IPS-20b (cell line): ENCODE results near the gene DMBX1.
A peak's percentile ranks its signal among the peaks of the same experiment; 100 is the strongest.

ENCODE experiments used
- H3K27ac ChIP-seq: one replicate; pipeline ENCODE4 v1.5.1; 2013; ENCODE audit warnings: low read length
- H3K27me3 ChIP-seq: 2 replicates; pipeline ENCODE4 v1.6.1; 2013; ENCODE audit warnings: mild to moderate bottlenecking, low read length, inconsistent platforms; ENCODE audit not compliant: insufficient read depth
- H3K36me3 ChIP-seq: 2 replicates; pipeline ENCODE4 v1.6.1; 2013; ENCODE audit warnings: low read depth, mild to moderate bottlenecking, inconsistent platforms, low read length, moderate library complexity; ENCODE audit not compliant: insufficient read depth
- H3K4me1 ChIP-seq: 2 replicates; pipeline ENCODE4 v1.6.1; 2013; ENCODE audit warnings: mild to moderate bottlenecking, control low read depth, inconsistent platforms, low read length, moderate library complexity; ENCODE audit not compliant: insufficient read depth
- H3K4me3 ChIP-seq: 2 replicates; pipeline ENCODE4 v1.5.1; 2013; ENCODE audit warnings: mild to moderate bottlenecking, low read length, inconsistent platforms
- H3K9ac ChIP-seq: 2 replicates; pipeline ENCODE4 v1.6.1; 2013; ENCODE audit warnings: low read depth, mild to moderate bottlenecking, inconsistent platforms, low read length, moderate library complexity
- H3K9me3 ChIP-seq: 2 replicates; pipeline ENCODE4 v1.6.1; 2013; ENCODE audit warnings: mild to moderate bottlenecking, low read depth, low read length, inconsistent platforms; ENCODE audit not compliant: insufficient read depth

The DMBX1 gene

GRCh38 chr1:46523496-46524353 is 34.1 kb downstream of the DMBX1 start:
- peaks cover 33% of the 10 kb centered on the region; the same call in 1 of the 2 replicates for H3K4me1 ChIP-seq
- no peaks in the 10 kb centered on the region for H3K36me3 ChIP-seq
- no peak overlapping the region for H3K4me3 ChIP-seq
- no peak overlapping the region for H3K27ac ChIP-seq
- no peak overlapping the region for H3K9ac ChIP-seq
- H3K27me3 ChIP-seq, result peaks cover 88% of the 10 kb centered on the region
- H3K9me3 ChIP-seq, result no peaks in the 10 kb centered on the region

- H3K27me3 ChIP-seq, result peaks cover 94% of the 10 kb centered on the region
- H3K4me3 ChIP-seq, result peak overlapping the region; percentile 43; the same call in 1 of the 2 replicates
- H3K4me1 ChIP-seq, result peaks cover 31% of the 10 kb centered on the region; the same call in 1 of the 2 replicates
- H3K36me3 ChIP-seq, result no peaks in the 10 kb centered on the region
- H3K27ac ChIP-seq, result no peak overlapping the region
- H3K9ac ChIP-seq, result no peak overlapping the region
- no peaks in the 10 kb centered on the region for H3K9me3 ChIP-seq
Measured at GRCh38 chr1:46524843-46525242, 35.2 kb downstream of the DMBX1 start.

- no peak overlapping the region for H3K27ac ChIP-seq
- no peak overlapping the region for H3K9ac ChIP-seq
- H3K27me3 ChIP-seq, result peaks cover 95% of the 10 kb centered on the region
- no peaks in the 10 kb centered on the region for H3K9me3 ChIP-seq
- H3K36me3 ChIP-seq, result no peaks in the 10 kb centered on the region
- peak overlapping the region; percentile 43 for H3K4me3 ChIP-seq
- peaks cover 27% of the 10 kb centered on the region; the same call in 1 of the 2 replicates for H3K4me1 ChIP-seq
Measured at GRCh38 chr1:46525253-46525983, 35.8 kb downstream of the DMBX1 start.

GRCh38 chr1:46526013-46526690 is 36.5 kb downstream of the DMBX1 start:
- Histone ChIP-seq H3K9me3 (no peaks in the 10 kb centered on the region), H3K36me3 (no peaks in the 10 kb centered on the region), H3K27me3 (peaks cover 99% of the 10 kb centered on the region), H3K4me3 (peak overlapping the region; percentile 43), H3K4me1 (peaks cover 26% of the 10 kb centered on the region; the same call in 1 of the 2 replicates), H3K9ac (no peak overlapping the region), H3K27ac (no peak overlapping the region)

GRCh38 chr1:46526691-46527291 is 37.2 kb downstream of the DMBX1 start:
- Histone ChIP-seq H3K4me3 (peak overlapping the region; percentile 43; the same call in 1 of the 2 replicates), H3K9ac (no peak overlapping the region), H3K27ac (no peak overlapping the region), H3K27me3 (peaks cover 100% of the 10 kb centered on the region), H3K9me3 (no peaks in the 10 kb centered on the region), H3K36me3 (no peaks in the 10 kb centered on the region), H3K4me1 (peaks cover 26% of the 10 kb centered on the region; the same call in 1 of the 2 replicates)

GRCh38 chr1:46527474-46528296 is 38.0 kb downstream of the DMBX1 start:
- Histone ChIP-seq H3K4me1 (peaks cover 25% of the 10 kb centered on the region; the same call in 1 of the 2 replicates), H3K27ac (no peak overlapping the region), H3K4me3 (no peak overlapping the region), H3K36me3 (no peaks in the 10 kb centered on the region), H3K27me3 (peaks cover 100% of the 10 kb centered on the region), H3K9ac (no peak overlapping the region), H3K9me3 (no peaks in the 10 kb centered on the region)

GRCh38 chr1:46528297-46528955 is 38.8 kb downstream of the DMBX1 start:
- Histone ChIP-seq H3K36me3 (no peaks in the 10 kb centered on the region), H3K27me3 (peaks cover 98% of the 10 kb centered on the region), H3K27ac (no peak overlapping the region), H3K9me3 (no peaks in the 10 kb centered on the region), H3K4me1 (peaks cover 20% of the 10 kb centered on the region; the same call in 1 of the 2 replicates), H3K4me3 (no peak overlapping the region), H3K9ac (no peak overlapping the region)

GRCh38 chr1:46529031-46529630 is 39.5 kb downstream of the DMBX1 start:
- H3K36me3 ChIP-seq, result no peaks in the 10 kb centered on the region
- H3K27ac ChIP-seq, result no peak overlapping the region
- H3K27me3 ChIP-seq, result peaks cover 98% of the 10 kb centered on the region
- no peak overlapping the region for H3K4me3 ChIP-seq
- H3K9me3 ChIP-seq, result no peaks in the 10 kb centered on the region
- peaks cover 20% of the 10 kb centered on the region; the same call in 1 of the 2 replicates for H3K4me1 ChIP-seq
- H3K9ac ChIP-seq, result no peak overlapping the region

- peaks cover 16% of the 10 kb centered on the region; the same call in 1 of the 2 replicates for H3K4me1 ChIP-seq
- H3K4me3 ChIP-seq, result no peak overlapping the region
- H3K36me3 ChIP-seq, result no peaks in the 10 kb centered on the region
- H3K9ac ChIP-seq, result no peak overlapping the region
- no peak overlapping the region for H3K27ac ChIP-seq
- peaks cover 98% of the 10 kb centered on the region for H3K27me3 ChIP-seq
- H3K9me3 ChIP-seq, result no peaks in the 10 kb centered on the region
Measured at GRCh38 chr1:46530311-46530710, 40.7 kb downstream of the DMBX1 start.

GRCh38 chr1:46530791-46531409 is 41.3 kb downstream of the DMBX1 start:
- Histone ChIP-seq H3K9ac (no peak overlapping the region), H3K36me3 (no peaks in the 10 kb centered on the region), H3K9me3 (no peaks in the 10 kb centered on the region), H3K4me1 (peaks cover 10% of the 10 kb centered on the region; the same call in 1 of the 2 replicates), H3K4me3 (no peak overlapping the region), H3K27me3 (peaks cover 98% of the 10 kb centered on the region), H3K27ac (no peak overlapping the region)
